ENCODE measurements around the gene ZFR2. TPM values are rescaled to one million over a fixed set of nuclear protein-coding genes. Genes with fewer than 3 reads are reported as not detected.

Gene ZFR2
- total RNA-seq, 2 experiments from 2014 or later = 0.23 to 0.51 TPM

Other genes with a start within 250 kb of the ZFR2 start
- 10 to 100 TPM; 28.0 to 33.6 TPM for gene CACTIN, start 242.2 kb downstream of the ZFR2 start, total RNA-seq
- 10 to 100 TPM; 14.6 to 15.3 TPM for gene PIP5K1C, start 168.6 kb downstream of the ZFR2 start, total RNA-seq
- 1 to 10 TPM; 1.0 to 2.7 TPM for gene TJP3, start 160.7 kb downstream of the ZFR2 start, total RNA-seq
- 10 to 100 TPM; 29.8 to 37.1 TPM for gene APBA3, start 107.3 kb downstream of the ZFR2 start, total RNA-seq
- gene MRPL54, start 106.4 kb downstream of the ZFR2 start, total RNA-seq = 10 to 100 TPM; 54.8 to 63.9 TPM
- not detected for gene RAX2, start 96.8 kb downstream of the ZFR2 start, total RNA-seq
- 10 to 100 TPM; 24.3 to 30.1 TPM for gene MATK, start 82.7 kb downstream of the ZFR2 start, total RNA-seq
- gene ATCAY, start 11.6 kb upstream of the ZFR2 start, total RNA-seq = under 1 TPM in 1 of 2 experiments, not detected in 1; 0.07 TPM
- gene NMRK2, start 64.0 kb upstream of the ZFR2 start, total RNA-seq = not detected
- gene DAPK3, start 102.1 kb upstream of the ZFR2 start, total RNA-seq = 10 to 100 TPM; 26.7 to 27.6 TPM
- 1,000 to 10,000 TPM; 3,116 to 3,255 TPM for gene EEF2, start 116.4 kb upstream of the ZFR2 start, total RNA-seq
- gene PIAS4, start 138.7 kb upstream of the ZFR2 start, total RNA-seq = 10 to 100 TPM; 23.0 to 37.3 TPM
- gene ZBTB7A, start 197.9 kb upstream of the ZFR2 start, total RNA-seq = 10 to 100 TPM; 24.0 to 26.4 TPM